ENCODE data around the gene MRNIP.

DNA sequence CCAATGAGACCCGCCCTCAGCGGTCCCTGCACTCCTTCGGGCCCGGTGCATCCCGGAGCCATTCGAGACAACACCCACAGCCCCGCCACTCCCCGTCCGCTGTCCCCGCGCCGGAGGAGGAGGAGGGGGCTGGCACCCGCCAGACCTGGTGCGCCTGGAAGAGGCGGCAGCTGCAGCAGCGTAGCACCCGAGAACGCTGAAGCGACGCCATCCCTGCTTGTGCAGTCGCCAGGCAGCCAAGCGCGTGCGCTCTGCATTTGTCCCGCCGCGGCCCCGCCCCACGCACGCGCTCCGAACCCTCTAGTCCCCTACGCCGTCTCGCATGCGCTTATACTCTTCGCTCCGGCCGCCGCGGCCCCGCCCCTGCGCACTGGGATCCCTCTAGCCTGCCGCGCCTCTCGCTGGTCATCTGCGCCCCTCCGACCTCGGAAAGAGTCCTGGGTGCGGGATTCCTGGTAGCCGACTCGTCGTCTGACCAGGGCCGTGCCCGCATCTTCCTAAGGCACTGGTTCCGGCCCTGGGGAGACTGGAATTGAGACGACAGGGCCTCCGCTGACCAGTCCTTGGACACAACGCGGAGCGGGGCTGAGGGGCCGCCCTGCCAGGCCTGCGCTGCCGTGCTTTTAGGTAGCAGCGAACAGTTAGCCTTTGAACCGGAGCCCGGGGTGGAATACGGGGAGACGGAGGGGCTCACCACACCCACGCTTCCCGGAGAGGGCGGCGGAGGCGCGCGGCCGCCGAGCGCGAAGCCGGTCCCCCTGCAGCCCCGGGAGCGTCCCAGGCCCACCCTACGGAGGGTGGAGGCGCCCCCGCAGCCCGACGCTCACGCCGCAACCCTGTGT is at the start of gene MRNIP:
- peak; percentile 54; the same call in 1 of the 2 replicates for TF ChIP-seq TAF1 (IDR thresholded peaks at IDR 0.05; ENCODE audit: borderline replicate concordance, insufficient read depth, low read length)
- TF ChIP-seq, protein P1, sequence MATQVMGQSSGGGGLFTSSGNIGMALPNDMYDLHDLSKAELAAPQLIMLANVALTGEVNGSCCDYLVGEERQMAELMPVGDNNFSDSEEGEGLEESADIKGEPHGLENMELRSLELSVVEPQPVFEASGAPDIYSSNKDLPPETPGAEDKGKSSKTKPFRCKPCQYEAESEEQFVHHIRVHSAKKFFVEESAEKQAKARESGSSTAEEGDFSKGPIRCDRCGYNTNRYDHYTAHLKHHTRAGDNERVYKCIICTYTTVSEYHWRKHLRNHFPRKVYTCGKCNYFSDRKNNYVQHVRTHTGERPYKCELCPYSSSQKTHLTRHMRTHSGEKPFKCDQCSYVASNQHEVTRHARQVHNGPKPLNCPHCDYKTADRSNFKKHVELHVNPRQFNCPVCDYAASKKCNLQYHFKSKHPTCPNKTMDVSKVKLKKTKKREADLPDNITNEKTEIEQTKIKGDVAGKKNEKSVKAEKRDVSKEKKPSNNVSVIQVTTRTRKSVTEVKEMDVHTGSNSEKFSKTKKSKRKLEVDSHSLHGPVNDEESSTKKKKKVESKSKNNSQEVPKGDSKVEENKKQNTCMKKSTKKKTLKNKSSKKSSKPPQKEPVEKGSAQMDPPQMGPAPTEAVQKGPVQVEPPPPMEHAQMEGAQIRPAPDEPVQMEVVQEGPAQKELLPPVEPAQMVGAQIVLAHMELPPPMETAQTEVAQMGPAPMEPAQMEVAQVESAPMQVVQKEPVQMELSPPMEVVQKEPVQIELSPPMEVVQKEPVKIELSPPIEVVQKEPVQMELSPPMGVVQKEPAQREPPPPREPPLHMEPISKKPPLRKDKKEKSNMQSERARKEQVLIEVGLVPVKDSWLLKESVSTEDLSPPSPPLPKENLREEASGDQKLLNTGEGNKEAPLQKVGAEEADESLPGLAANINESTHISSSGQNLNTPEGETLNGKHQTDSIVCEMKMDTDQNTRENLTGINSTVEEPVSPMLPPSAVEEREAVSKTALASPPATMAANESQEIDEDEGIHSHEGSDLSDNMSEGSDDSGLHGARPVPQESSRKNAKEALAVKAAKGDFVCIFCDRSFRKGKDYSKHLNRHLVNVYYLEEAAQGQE (IDR thresholded peaks at IDR 0.05; ENCODE audit: insufficient read depth in 1 of 2, low read depth in 2 of 2, low read length in 2 of 2), result no peak
- no peak for TF ChIP-seq FOXP2 (optimal IDR thresholded peaks at IDR 0.05; ENCODE audit: borderline replicate concordance, extremely low read depth, extremely low read length, insufficient read depth)

Data from PFSK-1 (cell line).